GM19035 (cell line): Measurements from ENCODE around the gene SH3D19.

Experiments used
- ATAC-seq: cut with Tn5 transposase; IDR thresholded peaks from one replicate; pipeline ENCODE4 v1.9.1; 2021; ENCODE audit not compliant: unreplicated experiment

The SH3D19 gene

DNA sequence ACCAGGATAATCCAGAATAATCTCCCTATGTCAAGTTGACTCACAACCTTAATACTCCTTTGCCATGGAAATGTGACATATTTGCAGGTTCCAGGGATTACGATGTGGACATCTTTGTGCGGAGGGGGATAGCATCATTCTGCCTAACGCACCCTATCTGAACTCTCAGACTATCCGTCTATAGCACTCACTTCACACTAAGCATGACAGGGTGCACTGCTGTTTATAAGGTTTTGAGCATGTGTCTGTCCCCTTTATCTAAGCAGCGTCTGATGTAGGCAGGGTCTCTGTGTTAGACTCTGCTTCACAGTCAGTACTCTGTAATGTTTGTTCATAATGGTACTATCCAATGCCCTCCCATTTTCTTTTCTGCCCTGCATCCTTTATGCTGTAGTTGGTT, 91.8 kb downstream of the SH3D19 start:
- ATAC-seq: no peak

DNA sequence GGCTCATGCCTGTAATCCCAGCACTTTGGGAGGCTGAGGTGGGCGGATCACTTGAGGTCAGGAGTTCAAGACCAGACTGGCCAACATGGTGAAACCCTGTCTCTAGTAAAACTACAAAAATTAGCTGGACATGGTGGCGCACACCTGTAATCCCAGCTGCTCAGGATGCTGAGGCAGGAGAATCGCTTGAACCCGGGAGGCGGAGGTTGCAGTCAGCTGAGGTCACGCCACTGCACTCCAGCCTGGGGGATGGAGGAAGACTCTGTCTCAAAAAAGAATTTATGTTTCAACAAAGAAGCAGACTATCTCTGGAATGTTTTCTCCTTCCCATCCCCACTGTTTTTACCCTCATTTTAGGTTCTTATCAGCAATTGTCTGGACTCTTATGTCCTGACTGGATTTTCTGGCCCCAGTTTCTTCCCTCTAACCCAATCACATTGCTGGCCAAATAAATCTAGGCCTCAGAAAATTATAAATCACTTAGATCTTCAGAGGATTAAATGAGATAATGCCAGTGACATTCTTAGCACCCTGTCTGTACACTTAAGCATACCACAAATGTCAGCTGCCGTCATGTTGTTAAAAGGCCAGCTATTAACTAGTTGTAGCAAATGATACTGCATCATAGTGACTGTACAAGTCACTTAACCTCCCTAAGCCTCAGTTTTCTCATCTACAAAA, 93.3 kb downstream of the SH3D19 start:
- no peak for ATAC-seq

- ATAC-seq: no peak
These were observed 97.0 kb downstream of the SH3D19 start for GRCh38 chr4:151228189-151229119.

DNA sequence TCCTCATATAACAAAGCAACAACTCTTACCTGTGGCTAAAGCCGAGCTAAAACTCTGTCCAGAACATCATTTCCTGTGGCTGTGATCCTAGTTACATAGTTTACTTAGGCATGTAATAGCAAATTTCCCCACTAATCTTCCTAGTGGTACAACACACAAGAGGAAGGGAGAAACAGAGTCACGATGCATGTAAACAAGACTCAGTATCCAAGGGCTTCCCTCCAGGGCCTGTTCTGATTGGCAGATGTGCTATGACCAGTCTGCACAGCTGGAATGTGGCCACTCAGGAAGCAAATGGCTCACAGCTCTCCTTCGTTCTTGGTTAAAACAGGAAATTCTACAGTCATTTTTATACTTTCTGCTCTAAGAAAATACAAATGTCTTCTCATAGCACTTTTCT, 97.7 kb downstream of the SH3D19 start:
- ATAC-seq: no peak

DNA sequence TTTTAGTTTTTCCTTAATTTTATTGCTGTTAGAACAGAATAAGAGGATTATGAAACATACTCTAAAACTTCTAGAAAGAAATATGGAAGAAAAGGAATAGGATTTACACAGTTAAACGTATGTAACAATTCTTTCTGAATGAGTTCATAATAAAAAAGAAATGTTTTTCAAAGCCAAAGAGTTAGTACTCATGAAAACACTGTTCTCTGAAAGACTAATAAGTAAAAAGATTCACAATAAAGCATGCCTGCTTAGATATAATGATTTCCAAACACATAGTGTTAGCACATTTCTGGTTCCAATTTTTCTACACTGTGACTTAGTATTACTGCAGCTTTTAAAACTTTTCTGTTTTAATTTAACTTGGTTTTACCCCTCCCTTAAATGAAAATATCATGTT, 98.2 kb downstream of the SH3D19 start:
- no peak for ATAC-seq

- ATAC-seq: no peak
These were observed 99.1 kb downstream of the SH3D19 start for GRCh38 chr4:151226004-151226932.

DNA sequence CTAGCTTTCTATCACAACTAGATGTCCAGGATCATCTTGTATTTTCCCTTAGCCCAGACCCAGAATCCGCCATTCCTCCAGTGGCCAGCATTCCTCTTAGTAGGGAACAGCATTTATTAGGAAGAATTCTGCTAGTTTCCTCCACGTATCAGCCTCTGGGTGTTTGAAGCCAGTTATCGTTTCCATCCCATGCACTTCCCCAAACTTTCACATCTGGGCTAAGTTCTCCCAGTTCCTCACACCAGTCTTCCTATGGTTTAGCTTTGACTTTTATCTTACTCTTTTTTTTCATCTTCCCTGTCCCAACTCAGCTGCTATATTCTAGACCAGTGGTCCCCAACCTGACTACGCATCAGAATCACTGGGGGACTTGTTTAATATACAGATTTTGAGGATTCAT, 101.9 kb downstream of the SH3D19 start:
- no peak for ATAC-seq

- ATAC-seq: no peak
These were observed 105.5 kb downstream of the SH3D19 start for GRCh38 chr4:151219948-151220347.

- no peak for ATAC-seq
These were observed 106.3 kb downstream of the SH3D19 start for GRCh38 chr4:151219091-151219490.

DNA sequence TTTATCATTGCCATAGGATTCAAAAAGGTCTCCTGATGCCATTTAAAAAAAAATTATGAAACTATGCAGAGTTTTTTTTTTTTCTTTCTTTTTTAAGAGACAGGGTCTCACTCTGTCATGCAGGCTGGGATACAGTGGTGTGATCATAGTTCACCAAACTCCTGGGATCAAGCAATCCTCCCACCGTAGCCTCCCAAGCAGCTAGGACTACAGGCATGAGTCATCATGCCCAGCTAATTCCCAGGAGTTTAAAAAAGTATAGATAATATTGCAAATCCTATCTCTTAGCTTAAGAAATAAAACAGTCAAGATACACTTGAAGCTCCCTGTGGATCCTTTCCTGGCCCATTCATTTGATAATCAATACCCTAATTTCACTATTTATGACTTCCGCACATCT, 107.1 kb downstream of the SH3D19 start:
- ATAC-seq: no peak

- ATAC-seq: no peak
These were observed 108.1 kb downstream of the SH3D19 start for GRCh38 chr4:151217326-151217725.

GRCh38 chr4:151215295-151215694, 110.1 kb downstream of the SH3D19 start:
- no peak for ATAC-seq

GRCh38 chr4:151207868-151208267, 117.5 kb downstream of the SH3D19 start:
- no peak for ATAC-seq

GRCh38 chr4:151207186-151207585, 118.2 kb downstream of the SH3D19 start:
- no peak for ATAC-seq

- no peak for ATAC-seq
These were observed 119.0 kb downstream of the SH3D19 start for GRCh38 chr4:151206241-151207005.

- ATAC-seq: no peak
These were observed 119.7 kb downstream of the SH3D19 start for GRCh38 chr4:151205722-151206121.

GRCh38 chr4:151204925-151205524, 120.4 kb downstream of the SH3D19 start:
- no peak for ATAC-seq

GRCh38 chr4:151202851-151203455, 122.5 kb downstream of the SH3D19 start:
- ATAC-seq: no peak

GRCh38 chr4:151202381-151202780, 123.0 kb downstream of the SH3D19 start:
- no peak for ATAC-seq
